Stimulated activated CD8-positive, alpha-beta memory T cell treated with anti-CD3 and anti-CD28 coated beads, Interleukin-4, amount 100 ng/mL, for 48 hours (primary cell): ENCODE results near the gene HSPA14.
A peak's percentile ranks its signal among the peaks of the same experiment; 100 is the strongest.
"Not testable (repeated sequence)": the region's sequence is repeated elsewhere in the genome, so short reads cannot be mapped to it uniquely, and the experiment has no call there.

Experiments used
- DNase-seq: peaks from one replicate; pipeline ENCODE4 v3.0.0-alpha.2; 2020

Gene HSPA14

DNA sequence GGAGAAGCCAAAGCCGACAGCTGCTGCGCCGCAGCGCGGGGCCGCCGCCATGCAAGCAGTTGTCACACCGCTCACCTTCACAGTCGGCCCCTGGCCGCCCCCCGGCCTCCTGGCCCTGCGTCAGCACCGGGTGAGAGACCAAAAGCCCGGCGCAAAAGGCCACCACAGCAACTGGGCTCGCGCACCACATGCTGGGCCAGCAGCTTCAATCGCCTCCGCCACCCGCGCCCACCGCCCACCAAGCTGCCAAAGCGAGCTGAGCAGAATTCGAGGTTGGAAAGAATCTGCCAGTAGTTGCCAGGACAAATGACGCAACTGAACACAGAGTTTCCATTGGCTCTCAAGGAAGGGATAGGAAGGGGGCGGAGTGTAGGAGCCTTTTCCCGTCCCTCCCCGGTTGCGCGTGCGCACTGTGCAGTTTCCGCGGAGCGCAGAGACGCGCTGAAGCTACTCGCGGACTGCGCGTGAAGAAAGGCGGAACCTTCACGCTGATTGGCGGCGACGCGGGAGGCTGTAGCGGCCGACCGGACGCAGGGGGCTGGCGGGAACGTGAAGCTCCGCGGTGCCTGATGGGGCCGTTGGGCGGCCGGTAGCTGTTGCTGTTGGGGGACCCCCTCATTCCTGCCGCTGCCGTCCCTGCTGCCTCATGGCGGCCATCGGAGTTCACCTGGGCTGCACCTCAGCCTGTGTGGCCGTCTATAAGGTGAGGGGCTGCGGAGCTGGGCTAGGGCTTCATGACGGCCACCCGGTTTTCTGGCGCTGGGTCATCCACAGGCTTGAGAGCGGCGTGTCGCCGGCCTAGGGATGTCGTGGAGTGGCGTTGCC, at the start of gene HSPA14, which contains the start of the genes CDNF and MSANTD7:
HSPA14 (plus strand) TSS at position 550 of the 825 bp plus-strand sequence; CDS start at position 647, 97 bp downstream.
CDNF (minus strand) TSS at position 281 of the 825 bp plus-strand sequence; CDS start at position 190, 91 bp downstream.
MSANTD7 (plus strand) TSS at position 550 of the 825 bp plus-strand sequence. CDS start 3,979 bp downstream, outside the sequence.
- peak; percentile 99 for DNase-seq

- no peak for DNase-seq
These were observed 39.5 kb upstream of the HSPA14 start for GRCh38 chr10:14798636-14799035.

DNA sequence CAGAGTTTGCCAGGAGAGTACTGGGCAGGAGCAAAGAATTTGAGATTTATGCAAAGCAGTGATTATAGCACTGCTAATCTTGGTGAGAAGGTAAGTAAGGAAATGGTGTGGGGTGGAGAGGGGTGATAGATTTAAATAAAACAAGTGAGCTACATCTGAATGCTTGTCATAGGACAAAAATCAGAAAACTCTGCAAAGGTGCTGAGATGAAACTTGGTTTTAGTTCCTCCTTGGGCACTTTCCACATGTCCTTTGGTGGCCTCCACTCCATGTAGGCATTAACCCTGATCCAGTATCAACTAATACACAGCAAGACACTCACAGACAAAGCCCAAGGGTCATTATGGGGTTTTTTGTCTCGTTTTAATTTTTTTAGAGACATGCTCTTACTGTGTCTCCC, 37.7 kb upstream of the HSPA14 start:
- DNase-seq: no peak

DNA sequence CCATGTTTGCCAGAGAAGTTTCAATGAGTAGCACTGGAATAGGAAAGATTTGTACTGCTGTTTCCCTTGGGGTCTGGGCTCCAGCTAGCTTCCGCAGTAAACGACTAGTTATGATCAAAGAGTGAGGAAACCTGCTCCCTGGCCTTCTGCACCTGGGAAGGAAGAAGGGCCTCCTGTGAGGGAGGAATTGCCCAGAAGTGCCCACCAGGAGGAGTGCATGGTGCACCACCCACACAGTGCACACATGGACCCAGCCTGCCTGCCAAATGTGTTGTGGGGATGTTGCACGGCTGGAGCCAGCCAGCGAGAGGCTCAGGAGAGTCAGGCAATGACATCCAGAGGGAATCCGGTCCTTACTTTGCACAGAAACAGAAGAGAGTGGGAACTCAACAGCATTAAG, 36.4 kb upstream of the HSPA14 start:
- DNase-seq: no peak

DNA sequence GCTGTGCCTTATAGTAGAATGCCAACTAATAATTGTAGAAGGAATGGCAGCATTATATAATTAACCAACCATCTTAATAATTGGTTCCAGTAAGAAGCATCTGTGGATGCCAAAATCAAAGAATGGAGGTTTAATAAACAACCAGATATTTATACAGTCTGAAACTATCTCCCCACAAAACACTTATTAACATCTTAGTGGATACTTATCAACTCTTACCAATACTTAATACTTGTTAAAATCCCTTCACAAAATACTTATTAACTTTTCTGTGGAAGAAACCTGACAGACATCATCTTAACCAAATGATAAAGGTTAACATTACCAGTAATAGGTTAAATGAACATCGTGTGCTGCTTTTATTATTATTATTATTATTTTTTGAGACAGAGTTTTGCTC, 34.3 kb upstream of the HSPA14 start:
- no peak for DNase-seq

GRCh38 chr10:14806318-14806717, 31.8 kb upstream of the HSPA14 start:
- DNase-seq: no peak

DNA sequence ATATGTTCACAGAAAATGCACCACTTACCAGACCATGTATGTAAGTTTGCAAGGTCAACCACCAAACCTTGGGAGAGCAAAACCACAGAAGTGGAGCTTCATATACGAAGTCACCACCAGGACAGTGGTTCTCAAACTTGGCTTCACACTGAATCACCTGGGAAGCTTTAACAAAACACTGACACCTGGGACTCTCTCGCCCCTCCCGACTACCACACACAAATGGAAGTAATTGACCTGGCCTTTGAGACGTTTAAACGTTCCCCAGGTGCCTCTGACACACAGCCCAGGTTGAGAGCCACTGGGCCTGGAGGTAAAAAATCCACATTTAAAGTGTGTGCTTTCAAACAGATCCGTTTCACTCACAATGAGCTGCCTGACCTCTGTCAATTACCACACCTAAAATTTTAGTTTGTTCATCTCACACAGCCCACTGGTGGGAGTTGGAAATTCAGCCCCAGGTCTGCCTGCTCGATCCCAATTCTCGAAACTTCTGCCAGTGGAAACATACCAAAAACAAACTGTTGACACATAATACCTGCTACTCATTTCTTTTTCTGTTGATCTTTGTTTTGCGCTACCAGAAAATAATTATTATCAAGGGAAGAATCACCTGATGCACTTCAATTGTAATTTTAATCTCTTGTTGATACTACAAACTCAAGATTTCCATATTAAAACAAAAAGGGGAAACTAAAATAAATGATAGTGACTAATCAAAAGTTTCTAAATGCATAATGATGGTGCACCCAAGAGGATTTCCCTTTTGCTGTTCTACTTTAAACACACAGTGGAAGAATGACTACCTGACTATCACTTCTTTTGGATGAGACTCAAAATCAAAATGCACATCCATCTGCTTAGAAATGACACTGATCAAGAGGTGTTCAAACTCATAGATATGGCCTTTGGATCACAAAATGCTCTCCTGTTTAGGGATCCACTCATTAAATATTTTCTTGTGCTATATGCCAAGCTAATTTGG, 26.8 kb upstream of the HSPA14 start:
- no peak for DNase-seq

DNA sequence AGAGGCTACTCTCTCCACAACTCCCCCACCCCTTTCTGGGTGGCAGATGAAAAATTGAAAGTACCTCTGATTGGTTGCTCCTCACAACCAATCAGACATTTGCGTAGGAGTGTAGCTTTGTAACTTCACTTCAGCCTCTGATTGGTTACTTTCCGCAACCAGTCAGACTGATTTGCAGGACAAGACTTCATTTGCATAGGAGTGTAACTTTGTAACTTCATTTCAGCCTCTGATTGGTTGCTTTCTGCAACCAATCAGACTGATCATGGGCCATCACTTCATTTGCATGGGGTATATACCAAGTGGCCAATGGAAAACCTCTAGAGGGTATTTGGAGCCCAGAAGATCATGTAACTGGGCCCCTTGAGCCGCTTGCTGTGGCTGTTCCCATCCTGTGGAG, 25.8 kb upstream of the HSPA14 start:
- no peak for DNase-seq

DNA sequence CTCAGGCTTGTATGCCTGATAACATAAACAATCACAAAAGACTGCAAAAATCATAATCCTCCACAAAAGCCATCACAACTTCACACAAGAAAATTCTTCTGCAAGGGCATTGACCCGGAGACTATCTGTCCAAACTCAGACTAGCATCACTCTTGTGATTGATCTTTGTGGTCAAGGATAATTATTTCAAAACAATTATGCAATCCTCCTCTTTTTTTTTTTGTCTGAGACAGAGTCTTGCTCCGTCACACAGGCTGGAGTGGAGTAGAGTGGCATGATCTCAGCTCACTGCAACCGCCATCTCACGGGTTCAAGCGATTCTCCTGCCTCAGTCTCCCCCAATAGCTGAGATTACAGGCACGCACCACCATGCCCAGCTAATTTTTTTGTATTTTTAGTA, 22.4 kb upstream of the HSPA14 start:
- DNase-seq: no peak

DNA sequence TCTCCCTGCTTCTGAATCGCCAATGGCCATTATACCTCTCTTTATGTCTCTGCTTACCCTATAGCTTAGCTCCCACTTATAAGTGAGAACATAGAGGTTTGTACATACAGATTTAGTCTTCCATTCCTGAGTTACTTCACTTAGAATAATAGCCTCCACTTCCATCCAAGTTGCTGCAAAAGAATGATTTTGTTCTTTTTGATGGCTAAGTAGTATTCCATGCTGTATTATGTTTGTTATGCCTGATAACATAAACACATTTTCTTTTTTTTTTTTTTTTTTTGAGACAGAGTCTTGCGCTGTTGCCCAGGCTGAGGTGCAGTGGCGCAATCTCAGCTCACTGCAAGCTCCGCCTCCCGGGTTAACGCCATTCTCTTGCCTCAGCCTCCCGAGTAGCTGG, 21.4 kb upstream of the HSPA14 start:
- not testable (repeated sequence) for DNase-seq

DNA sequence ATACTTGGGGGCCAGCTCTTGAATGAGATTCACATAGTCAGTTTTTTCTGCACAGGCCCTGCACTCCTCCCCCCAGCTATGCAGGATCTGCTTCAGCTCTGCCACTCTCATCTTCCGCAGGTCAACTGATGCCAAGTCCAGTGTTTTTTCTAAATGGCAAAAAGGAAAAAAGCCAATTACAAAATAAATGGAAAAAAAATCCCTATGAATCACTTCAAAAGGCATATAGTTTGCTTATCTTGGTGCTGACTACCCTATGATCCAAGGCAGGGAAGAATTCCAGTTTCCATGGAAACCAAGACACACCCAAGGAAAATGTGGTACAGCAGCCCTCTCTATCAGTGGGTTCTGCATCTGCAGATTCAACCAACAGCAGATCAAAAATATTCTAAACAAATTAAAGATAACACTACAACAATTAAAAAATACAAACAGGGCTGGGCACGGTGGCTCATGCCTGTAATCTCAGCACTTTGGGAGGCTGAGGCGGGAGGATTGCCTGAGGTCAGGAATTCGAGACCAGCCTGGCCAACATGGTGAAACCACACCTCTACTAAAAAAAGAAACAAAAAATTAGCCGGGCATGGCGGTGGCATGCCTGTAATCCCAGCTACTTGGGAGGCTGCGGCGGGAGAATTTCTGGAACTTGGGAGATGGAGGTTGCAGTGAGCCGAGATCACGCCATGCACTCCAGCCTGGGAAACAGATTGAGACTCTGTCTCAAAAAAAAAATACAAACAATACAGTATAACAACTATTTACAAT, 17.9 kb upstream of the HSPA14 start:
- DNase-seq: no peak

DNA sequence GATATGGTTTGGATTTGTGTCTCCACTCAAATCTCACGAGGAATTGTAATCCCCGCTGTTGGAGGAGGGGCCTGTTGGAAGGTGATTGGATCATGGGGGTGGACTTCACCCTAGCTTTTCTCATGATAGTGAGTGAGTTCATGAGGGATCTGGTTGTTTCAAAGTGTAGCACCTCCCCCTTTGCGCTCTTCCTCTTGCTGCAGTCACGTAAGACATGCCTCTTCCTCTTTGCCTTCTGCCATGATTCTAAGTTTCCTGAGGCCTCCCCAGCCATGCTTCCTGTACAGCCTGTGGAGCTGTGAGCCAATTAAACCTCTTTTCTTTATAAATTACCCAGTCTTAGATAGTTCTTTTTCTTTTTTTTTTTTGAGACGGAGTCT, 17.3 kb upstream of the HSPA14 start:
- no peak for DNase-seq

DNA sequence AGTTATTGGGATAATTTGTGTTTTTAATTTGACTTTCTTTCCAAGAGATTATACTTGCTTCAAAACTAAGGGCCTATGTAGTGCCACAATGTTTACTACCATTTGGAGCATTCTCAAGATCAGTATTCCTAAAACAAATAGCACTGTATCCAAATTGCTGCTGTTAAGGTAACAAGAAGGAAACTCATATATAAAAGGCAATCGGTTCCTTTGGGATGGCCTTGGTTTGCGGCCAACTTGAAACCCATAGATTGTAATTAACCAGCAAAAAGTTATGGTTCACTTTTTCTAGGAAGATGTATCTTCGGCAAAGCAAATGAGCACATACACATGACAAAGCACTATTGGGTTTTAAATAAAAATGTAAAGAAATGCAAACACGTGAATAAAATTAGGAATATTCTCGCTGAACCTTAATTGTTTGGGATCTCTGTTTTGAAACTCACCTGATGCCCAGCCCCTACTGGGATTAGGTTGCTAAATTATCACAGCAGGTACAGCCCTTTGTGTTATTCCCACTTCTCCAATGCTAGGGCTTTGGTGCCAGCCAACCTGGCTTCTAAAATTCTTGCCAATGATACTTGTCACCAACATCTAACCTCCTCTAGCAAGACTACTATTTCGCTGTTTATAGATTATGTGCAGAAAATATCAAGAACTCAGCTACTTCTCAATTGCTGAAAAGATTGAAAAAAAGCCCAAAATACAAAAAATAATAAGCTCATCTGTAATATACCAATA, 16.3 kb upstream of the HSPA14 start:
- DNase-seq: no peak

DNA sequence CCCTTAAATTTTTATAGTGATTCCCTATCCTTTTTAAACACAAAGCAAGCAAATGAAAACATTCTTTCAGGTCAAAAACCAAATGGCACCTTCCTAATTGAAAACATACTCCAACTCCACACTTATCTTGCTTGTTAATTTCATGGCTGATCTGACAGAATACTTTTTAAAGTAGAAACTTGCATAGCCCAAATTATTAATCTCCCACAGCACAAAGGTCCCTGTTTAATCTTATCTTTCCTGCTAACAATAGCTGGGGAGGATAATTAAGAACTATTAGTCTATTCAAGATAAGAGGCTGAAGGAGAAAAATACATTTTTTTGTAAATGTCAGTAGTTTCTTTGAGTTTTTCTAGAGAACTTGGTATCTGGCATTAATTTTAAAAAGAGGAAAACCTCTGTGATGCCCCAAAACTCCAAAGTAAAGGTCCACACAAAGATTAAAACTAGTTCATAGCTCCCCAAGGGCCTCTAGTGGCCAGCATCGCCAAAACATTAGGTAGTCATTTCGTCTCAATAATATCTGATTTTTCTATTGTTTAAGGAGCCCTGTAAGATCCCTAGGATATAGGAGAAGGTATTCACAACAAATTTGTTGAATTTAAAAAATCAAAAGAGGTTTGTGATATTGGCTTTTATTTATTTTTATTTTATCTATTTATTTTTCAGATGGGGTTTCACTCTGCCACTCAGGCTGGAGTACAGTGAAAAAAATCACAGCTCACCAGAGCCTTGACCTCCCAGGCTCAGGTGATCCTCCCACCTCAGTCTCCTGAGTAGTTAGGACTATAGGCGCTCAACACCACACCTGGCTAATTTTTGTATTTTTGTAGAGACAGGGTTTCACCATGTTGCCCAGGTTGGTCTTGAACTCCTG, 15.0 kb upstream of the HSPA14 start:
- peak; percentile 43 for DNase-seq

DNA sequence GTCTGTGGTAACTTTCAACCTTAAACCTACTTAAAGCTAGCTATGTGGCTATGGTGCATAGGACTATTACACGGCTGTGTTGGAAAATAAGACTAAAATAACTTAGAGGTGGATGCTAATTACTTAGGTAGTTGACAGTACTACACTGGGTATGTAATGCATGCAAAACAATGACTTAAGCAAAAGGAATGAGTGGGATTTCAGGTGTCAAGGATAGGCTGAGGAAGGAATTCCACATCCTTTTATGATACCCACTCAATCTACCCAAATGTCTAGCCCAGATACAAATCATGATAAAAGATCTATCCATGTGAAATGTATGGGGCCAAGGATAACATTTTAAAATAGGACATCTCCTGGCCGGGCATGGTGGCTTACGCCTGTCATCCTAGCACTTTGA, 14.1 kb upstream of the HSPA14 start:
- no peak for DNase-seq

- DNase-seq: no peak
These were observed 11.9 kb upstream of the HSPA14 start for GRCh38 chr10:14826076-14826829.

GRCh38 chr10:14833106-14833505, 5.0 kb upstream of the HSPA14 start:
- DNase-seq: no peak

- DNase-seq: no peak
These were observed 1.9 kb upstream of the HSPA14 start for GRCh38 chr10:14836208-14836607.

DNA sequence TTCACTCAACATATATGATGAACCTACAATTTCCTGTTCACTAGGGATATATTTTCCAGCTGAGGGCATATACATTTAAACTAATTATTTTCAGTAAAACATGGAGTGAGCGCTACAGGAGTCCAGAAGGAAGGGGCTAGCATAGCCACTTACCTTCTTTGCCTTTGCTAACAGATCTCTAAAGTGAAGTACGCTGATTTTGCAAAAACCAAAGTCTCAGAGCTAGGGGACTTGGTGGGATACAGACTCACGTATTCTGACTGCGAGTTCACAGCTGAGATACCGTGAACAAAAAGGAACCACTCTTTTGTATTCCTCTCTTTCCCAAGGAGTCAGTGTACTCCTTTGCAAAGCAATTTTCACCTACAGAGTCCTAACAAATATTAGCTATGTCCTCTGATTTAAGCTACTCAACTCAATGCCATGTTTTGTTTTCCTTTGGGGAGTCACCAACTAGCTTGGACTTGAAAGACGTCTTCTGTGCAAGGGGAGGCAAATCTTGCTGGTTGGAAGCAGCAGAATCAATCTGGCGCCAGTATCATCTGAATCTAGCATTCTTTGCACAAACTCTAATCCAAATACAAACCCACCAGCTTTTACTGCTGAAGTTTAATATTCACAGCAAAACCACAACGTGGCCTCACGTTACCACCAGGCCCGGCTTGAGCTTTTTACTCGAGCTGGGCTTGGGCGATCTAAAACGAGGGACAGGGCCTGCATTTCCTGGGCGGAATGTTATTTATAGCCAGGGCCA, 926 bp upstream of the HSPA14 start:
- no peak for DNase-seq
